Endothelial cell (in vitro differentiated cells): ENCODE measurements around the gene VSIG10L. TPM values are rescaled to one million over a fixed set of nuclear protein-coding genes. Genes with fewer than 3 reads are reported as not detected.

Source experiments
- DNase-seq: peaks from one replicate; pipeline ENCODE4 v3.0.0; 2021; ENCODE audit warnings: low spot score
- H3K27ac Mint-ChIP-seq: one replicate; pipeline ENCODE4 v1.8.0; 2021; ENCODE audit warnings: mixed read lengths, inconsistent platforms; ENCODE audit not compliant: unreplicated experiment
- H3K27me3 Mint-ChIP-seq: one replicate; pipeline ENCODE4 v1.8.0; 2021; ENCODE audit warnings: mild to moderate bottlenecking, moderate library complexity, mixed read lengths, inconsistent platforms; ENCODE audit not compliant: unreplicated experiment
- H3K36me3 Mint-ChIP-seq: one replicate; pipeline ENCODE4 v1.8.0; 2021; ENCODE audit warnings: mild to moderate bottlenecking, low read depth, mixed read lengths, inconsistent platforms; ENCODE audit not compliant: unreplicated experiment
- H3K4me1 Mint-ChIP-seq: one replicate; pipeline ENCODE4 v1.8.0; 2021; ENCODE audit warnings: mild to moderate bottlenecking, mixed read lengths, inconsistent platforms; ENCODE audit not compliant: unreplicated experiment
- H3K4me3 Mint-ChIP-seq: one replicate; pipeline ENCODE4 v1.8.0; 2021; ENCODE audit warnings: mild to moderate bottlenecking, mixed read lengths, inconsistent platforms; ENCODE audit not compliant: unreplicated experiment
- H3K9me3 Mint-ChIP-seq: one replicate; pipeline ENCODE4 v1.8.0; 2021; ENCODE audit warnings: mixed read lengths, inconsistent platforms; ENCODE audit not compliant: unreplicated experiment
- total RNA-seq: library from RNA; stranded (reverse); fragmentation: NEBNext Ultra II Directional; extraction: Animal tissue kit (Norgen Biotek cat#: 25700); gene quantifications from one replicate; pipeline ENCODE4 v1.2.1, GENCODE V29; 2021; ENCODE audit not compliant: unreplicated experiment
- TF ChIP-seq, protein P1 (sequence below): fragments of 200-600 bp; sonication (generic); IDR thresholded peaks from one replicate; pipeline ENCODE4 v1.5.0; 2021; ENCODE audit warnings: antibody characterized with exemption; ENCODE audit not compliant: unreplicated experiment

Gene VSIG10L
- total RNA-seq, 1 donor from 2014 or later = 5.9 TPM

GRCh38 chr19:51326216-51327065 is 15.5 kb downstream of the VSIG10L start:
- Mint-ChIP-seq H3K4me1 (peaks cover 2% of the 10 kb centered on the region), H3K36me3 (peaks cover 54% of the 10 kb centered on the region), H3K27ac (no peak overlapping the region), H3K4me3 (peak overlapping the region; percentile 47), H3K9me3 (peaks cover 4% of the 10 kb centered on the region), H3K27me3 (peaks cover 18% of the 10 kb centered on the region)
- DNase-seq = no peak
- TF ChIP-seq, protein P1, sequence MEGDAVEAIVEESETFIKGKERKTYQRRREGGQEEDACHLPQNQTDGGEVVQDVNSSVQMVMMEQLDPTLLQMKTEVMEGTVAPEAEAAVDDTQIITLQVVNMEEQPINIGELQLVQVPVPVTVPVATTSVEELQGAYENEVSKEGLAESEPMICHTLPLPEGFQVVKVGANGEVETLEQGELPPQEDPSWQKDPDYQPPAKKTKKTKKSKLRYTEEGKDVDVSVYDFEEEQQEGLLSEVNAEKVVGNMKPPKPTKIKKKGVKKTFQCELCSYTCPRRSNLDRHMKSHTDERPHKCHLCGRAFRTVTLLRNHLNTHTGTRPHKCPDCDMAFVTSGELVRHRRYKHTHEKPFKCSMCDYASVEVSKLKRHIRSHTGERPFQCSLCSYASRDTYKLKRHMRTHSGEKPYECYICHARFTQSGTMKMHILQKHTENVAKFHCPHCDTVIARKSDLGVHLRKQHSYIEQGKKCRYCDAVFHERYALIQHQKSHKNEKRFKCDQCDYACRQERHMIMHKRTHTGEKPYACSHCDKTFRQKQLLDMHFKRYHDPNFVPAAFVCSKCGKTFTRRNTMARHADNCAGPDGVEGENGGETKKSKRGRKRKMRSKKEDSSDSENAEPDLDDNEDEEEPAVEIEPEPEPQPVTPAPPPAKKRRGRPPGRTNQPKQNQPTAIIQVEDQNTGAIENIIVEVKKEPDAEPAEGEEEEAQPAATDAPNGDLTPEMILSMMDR = no peak

DNA sequence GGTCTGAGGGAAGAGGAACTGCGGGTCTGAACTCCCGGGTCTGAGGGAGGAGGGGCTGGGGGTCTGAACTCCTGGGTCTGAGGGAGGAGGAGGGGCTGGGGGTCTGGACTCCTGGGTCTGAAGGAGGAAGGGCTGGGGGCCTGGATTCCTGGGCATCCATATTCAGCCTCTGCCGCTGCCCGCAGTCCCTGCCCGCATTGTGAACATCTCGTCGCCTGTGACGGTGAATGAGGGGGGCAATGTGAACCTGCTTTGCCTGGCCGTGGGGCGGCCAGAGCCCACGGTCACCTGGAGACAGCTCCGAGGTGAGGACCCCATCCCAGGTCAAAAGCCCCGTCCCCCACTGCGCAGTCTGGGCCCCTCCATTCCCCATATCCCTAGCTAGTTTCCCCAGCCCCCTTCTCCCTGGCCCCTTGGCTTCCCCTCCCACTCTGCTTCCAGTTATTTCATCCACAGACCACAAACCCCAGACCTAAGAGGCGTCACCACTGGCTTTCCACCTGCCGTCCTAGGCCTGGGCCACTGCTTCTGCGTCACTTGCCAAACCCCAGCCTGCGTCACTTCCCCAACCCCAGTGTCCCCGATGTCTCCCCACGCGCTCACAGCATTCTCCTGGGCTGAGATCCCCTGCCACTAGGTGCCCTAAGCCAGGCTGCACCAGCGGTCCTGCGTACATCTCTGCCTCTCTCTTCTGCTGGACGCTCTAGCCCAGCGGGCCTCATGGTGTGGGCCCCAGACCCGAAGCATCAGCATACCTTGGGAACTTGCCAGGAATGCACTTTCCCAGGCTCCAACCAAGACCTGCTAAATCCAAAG is 16.6 kb downstream of the VSIG10L start:
- no peak for DNase-seq
- Mint-ChIP-seq H3K4me3 (peak overlapping the region; percentile 47), H3K36me3 (peaks cover 50% of the 10 kb centered on the region), H3K27ac (peak overlapping the region; percentile 61), H3K9me3 (peaks cover under 1% of the 10 kb centered on the region), H3K4me1 (no peaks in the 10 kb centered on the region), H3K27me3 (peaks cover 18% of the 10 kb centered on the region)
- TF ChIP-seq, protein P1 = no peak

DNA sequence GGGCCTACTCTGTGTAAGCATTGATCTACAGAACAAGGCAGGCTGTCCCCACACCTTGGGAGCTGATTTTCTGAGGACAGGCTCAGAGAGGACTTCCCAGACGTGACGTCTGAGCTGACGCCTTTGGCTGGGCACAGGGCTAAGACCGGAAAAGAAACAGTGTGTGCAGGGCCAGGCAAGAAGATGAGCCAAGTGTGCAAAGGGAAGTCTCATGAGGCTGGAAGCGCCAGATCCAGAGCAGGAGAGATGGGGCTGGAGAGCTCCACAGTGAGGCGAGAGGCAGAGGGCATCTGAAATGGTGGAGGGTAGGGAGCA is 17.8 kb downstream of the VSIG10L start:
- H3K9me3 Mint-ChIP-seq = no peaks in the 10 kb centered on the region
- no peak overlapping the region for H3K27ac Mint-ChIP-seq
- H3K4me1 Mint-ChIP-seq = no peaks in the 10 kb centered on the region
- no peak for DNase-seq
- TF ChIP-seq, protein P1 = no peak
- peaks cover 44% of the 10 kb centered on the region for H3K36me3 Mint-ChIP-seq
- peaks cover 16% of the 10 kb centered on the region for H3K27me3 Mint-ChIP-seq
- H3K4me3 Mint-ChIP-seq = no peak overlapping the region

DNA sequence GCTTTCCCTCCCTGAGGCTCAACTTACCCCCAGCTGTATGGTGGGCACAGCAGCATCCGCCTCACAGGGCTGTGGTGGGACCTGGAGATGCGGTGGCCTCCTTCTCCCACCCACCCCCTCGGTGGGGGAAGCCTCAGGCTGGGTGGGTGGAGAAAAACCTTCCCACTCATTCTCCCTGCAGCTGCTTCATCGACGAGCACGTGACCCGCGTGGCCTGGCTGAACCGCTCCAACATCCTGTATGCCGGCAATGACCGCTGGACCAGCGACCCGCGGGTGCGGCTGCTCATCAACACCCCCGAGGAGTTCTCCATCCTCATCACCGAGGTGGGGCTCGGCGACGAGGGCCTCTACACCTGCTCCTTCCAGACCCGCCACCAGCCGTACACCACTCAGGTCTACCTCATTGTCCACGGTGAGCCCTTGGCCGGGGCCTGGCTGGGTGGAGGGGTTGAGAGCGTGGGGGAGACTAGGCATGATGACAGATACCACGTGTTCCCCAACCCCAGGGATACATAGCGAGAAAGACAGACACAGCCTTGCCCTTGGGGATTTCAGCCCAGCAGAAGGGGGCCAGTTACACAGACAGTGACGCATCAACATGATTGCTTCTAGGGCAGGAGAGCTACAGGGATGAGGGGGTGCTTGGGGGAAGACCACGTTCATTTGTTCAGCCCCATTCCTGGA is 18.3 kb downstream of the VSIG10L start:
- TF ChIP-seq, protein P1 = no peak
- Mint-ChIP-seq H3K27ac (no peak overlapping the region), H3K9me3 (no peaks in the 10 kb centered on the region), H3K27me3 (peaks cover 17% of the 10 kb centered on the region), H3K4me3 (no peak overlapping the region), H3K36me3 (peaks cover 47% of the 10 kb centered on the region), H3K4me1 (no peaks in the 10 kb centered on the region)
- no peak for DNase-seq
